Measurements from ENCODE around the gene PARD6G. TPM values are rescaled to one million over a fixed set of nuclear protein-coding genes. Genes with fewer than 3 reads are reported as not detected.

Gene PARD6G
- total RNA-seq, 1 experiment from 2014 or later, result 3.4 TPM

- Histone ChIP-seq H3K4me3 (no peak overlapping the region), H3K36me3 (no peaks in the 10 kb centered on the region), H3K27me3 (no peaks in the 10 kb centered on the region), H3K9me3 (no peaks in the 10 kb centered on the region)
- DNase-seq, result no peak
Measured at GRCh38 chr18:80200171-80200931, 47.0 kb downstream of the PARD6G start.

GRCh38 chr18:80198994-80199748 lies 48.1 kb downstream of the PARD6G start:
- no peaks in the 10 kb centered on the region for H3K9me3 ChIP-seq
- H3K27me3 ChIP-seq, result no peaks in the 10 kb centered on the region
- no peak overlapping the region for H3K4me3 ChIP-seq
- H3K36me3 ChIP-seq, result no peaks in the 10 kb centered on the region
- no peak for DNase-seq

- no peaks in the 10 kb centered on the region for H3K27me3 ChIP-seq
- no peaks in the 10 kb centered on the region for H3K36me3 ChIP-seq
- H3K9me3 ChIP-seq, result no peaks in the 10 kb centered on the region
- H3K4me3 ChIP-seq, result no peak overlapping the region
- no peak for DNase-seq
Measured at GRCh38 chr18:80198391-80198790, 48.9 kb downstream of the PARD6G start.

- H3K27me3 ChIP-seq, result no peaks in the 10 kb centered on the region
- no peak for DNase-seq
- H3K4me3 ChIP-seq, result no peak overlapping the region
- no peaks in the 10 kb centered on the region for H3K36me3 ChIP-seq
- no peaks in the 10 kb centered on the region for H3K9me3 ChIP-seq
Measured at GRCh38 chr18:80197528-80197927, 49.8 kb downstream of the PARD6G start.

- Histone ChIP-seq H3K4me3 (no peak overlapping the region), H3K9me3 (no peaks in the 10 kb centered on the region), H3K27me3 (no peaks in the 10 kb centered on the region), H3K36me3 (no peaks in the 10 kb centered on the region)
- no peak for DNase-seq
Measured at GRCh38 chr18:80196528-80197320, 50.6 kb downstream of the PARD6G start.

- Histone ChIP-seq H3K36me3 (no peaks in the 10 kb centered on the region), H3K9me3 (no peaks in the 10 kb centered on the region), H3K4me3 (no peak overlapping the region), H3K27me3 (no peaks in the 10 kb centered on the region)
- no peak for DNase-seq
Measured at GRCh38 chr18:80194874-80195570, 52.3 kb downstream of the PARD6G start.

- no peaks in the 10 kb centered on the region for H3K36me3 ChIP-seq
- H3K27me3 ChIP-seq, result no peaks in the 10 kb centered on the region
- no peak overlapping the region for H3K4me3 ChIP-seq
- H3K9me3 ChIP-seq, result no peaks in the 10 kb centered on the region
- DNase-seq, result no peak
Measured at GRCh38 chr18:80193701-80194100, 53.6 kb downstream of the PARD6G start.

- Histone ChIP-seq H3K4me3 (no peak overlapping the region), H3K27me3 (no peaks in the 10 kb centered on the region), H3K36me3 (no peaks in the 10 kb centered on the region), H3K9me3 (no peaks in the 10 kb centered on the region)
- no peak for DNase-seq
Measured at GRCh38 chr18:80192653-80193385, 54.5 kb downstream of the PARD6G start.

GRCh38 chr18:80191907-80192652 lies 55.2 kb downstream of the PARD6G start:
- Histone ChIP-seq H3K27me3 (no peaks in the 10 kb centered on the region), H3K9me3 (no peaks in the 10 kb centered on the region), H3K36me3 (no peaks in the 10 kb centered on the region), H3K4me3 (no peak overlapping the region)
- no peak for DNase-seq

- no peak overlapping the region for H3K4me3 ChIP-seq
- no peaks in the 10 kb centered on the region for H3K9me3 ChIP-seq
- DNase-seq, result no peak
- H3K36me3 ChIP-seq, result no peaks in the 10 kb centered on the region
- H3K27me3 ChIP-seq, result no peaks in the 10 kb centered on the region
Measured at GRCh38 chr18:80191264-80191663, 56.0 kb downstream of the PARD6G start.

- no peaks in the 10 kb centered on the region for H3K9me3 ChIP-seq
- no peaks in the 10 kb centered on the region for H3K27me3 ChIP-seq
- H3K4me3 ChIP-seq, result no peak overlapping the region
- no peaks in the 10 kb centered on the region for H3K36me3 ChIP-seq
- DNase-seq, result no peak
Measured at GRCh38 chr18:80190311-80190710, 57.0 kb downstream of the PARD6G start.

GRCh38 chr18:80189531-80189865 lies 57.8 kb downstream of the PARD6G start:
- no peaks in the 10 kb centered on the region for H3K36me3 ChIP-seq

GRCh38 chr18:80188643-80189530 lies 58.4 kb downstream of the PARD6G start:
- Histone ChIP-seq H3K9me3 (no peaks in the 10 kb centered on the region), H3K27me3 (no peaks in the 10 kb centered on the region), H3K36me3 (no peaks in the 10 kb centered on the region), H3K4me3 (no peak overlapping the region)
- no peak for DNase-seq

More at GRCh38 chr18:80189531-80189865, 57.8 kb downstream of the PARD6G start:
- no peaks in the 10 kb centered on the region for H3K9me3 ChIP-seq
- DNase-seq, result no peak
- H3K4me3 ChIP-seq, result no peak overlapping the region
- H3K27me3 ChIP-seq, result no peaks in the 10 kb centered on the region

GRCh38 chr18:80187956-80188642 lies 59.2 kb downstream of the PARD6G start:
- Histone ChIP-seq H3K9me3 (no peaks in the 10 kb centered on the region), H3K4me3 (no peak overlapping the region), H3K27me3 (no peaks in the 10 kb centered on the region), H3K36me3 (no peaks in the 10 kb centered on the region)
- DNase-seq, result no peak
